Measurements from ENCODE around the gene NOTCH2.

DNA sequence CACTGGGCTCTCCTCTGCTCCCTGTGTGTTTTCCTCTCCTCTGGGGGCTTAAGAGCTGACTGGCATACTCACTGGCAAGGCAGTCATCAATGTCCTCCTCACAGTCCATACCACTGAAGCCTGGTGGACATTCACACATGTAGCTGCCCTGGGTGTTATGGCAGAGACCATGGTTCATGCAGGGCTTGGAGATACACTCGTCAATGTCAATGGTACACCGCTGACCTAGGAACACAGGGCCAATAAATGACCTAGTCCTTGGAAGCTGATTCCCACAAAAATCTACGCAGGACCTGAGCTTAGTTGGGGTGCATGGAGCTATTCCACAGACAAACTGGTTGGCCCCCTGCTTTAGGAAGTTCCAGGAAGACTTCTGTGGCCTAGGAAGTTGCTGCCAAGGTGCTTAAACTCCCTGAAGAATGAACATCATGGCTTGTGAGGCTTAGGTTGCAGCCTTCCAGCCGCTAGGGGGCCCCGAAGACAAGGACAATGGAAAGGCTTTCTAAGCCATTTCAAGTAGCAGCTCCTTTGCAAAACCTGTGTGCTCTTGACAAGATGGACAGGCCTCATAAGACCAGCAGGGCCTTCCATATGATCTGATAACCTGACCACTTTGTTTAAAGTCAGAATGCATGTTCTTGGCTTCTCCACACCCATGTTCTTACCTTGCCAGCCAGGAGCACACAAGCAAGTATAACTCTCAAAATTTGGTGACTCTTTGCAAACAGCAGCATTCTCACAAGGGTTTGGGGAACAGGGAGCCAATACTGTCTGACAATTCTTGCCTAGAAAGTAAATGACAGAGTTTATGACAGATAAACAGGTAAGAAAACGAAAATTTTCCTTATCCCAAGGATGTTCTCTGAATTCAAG, 120.9 kb downstream of the NOTCH2 start:
- TF ChIP-seq, protein P1, sequence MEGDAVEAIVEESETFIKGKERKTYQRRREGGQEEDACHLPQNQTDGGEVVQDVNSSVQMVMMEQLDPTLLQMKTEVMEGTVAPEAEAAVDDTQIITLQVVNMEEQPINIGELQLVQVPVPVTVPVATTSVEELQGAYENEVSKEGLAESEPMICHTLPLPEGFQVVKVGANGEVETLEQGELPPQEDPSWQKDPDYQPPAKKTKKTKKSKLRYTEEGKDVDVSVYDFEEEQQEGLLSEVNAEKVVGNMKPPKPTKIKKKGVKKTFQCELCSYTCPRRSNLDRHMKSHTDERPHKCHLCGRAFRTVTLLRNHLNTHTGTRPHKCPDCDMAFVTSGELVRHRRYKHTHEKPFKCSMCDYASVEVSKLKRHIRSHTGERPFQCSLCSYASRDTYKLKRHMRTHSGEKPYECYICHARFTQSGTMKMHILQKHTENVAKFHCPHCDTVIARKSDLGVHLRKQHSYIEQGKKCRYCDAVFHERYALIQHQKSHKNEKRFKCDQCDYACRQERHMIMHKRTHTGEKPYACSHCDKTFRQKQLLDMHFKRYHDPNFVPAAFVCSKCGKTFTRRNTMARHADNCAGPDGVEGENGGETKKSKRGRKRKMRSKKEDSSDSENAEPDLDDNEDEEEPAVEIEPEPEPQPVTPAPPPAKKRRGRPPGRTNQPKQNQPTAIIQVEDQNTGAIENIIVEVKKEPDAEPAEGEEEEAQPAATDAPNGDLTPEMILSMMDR (IDR thresholded peaks at IDR 0.05; ENCODE audit: low read depth, low read length): peak; percentile 92
- TF ChIP-seq POLR2A (IDR thresholded peaks at IDR 0.05; ENCODE audit: extremely low read depth, insufficient read length): no peak
- TF ChIP-seq MYC (IDR thresholded peaks at IDR 0.05; ENCODE audit: low read depth, low read length): no peak
- TF ChIP-seq, protein P2, sequence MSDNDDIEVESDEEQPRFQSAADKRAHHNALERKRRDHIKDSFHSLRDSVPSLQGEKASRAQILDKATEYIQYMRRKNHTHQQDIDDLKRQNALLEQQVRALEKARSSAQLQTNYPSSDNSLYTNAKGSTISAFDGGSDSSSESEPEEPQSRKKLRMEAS (IDR thresholded peaks at IDR 0.05; ENCODE audit: low read depth, low read length): no peak
